LNCaP clone FGC (cell line): ENCODE measurements around the gene HRH1.
A peak's percentile ranks its signal among the peaks of the same experiment; 100 is the strongest.
"Not testable (repeated sequence)": the region's sequence is repeated elsewhere in the genome, so short reads cannot be mapped to it uniquely, and the experiment has no call there.

Experiments used
- DNase-seq: peaks from one replicate; pipeline ENCODE4 v3.0.0-alpha.2; 2011; ENCODE audit warnings: low read depth
- H3K4me3 ChIP-seq: 2 replicates; pipeline ENCODE4 v1.5.1; 2011; ENCODE audit warnings: mild to moderate bottlenecking, low read depth, low read length, control low read depth
- CTCF ChIP-seq: IDR thresholded peaks from 2 replicates; pipeline ENCODE4 v1.5.1; 2012; ENCODE audit warnings: mild to moderate bottlenecking; ENCODE audit not compliant: control insufficient read depth, insufficient read depth; ENCODE audit errors: extremely low read depth

The HRH1 gene

GRCh38 chr3:11203961-11204360 is 49.7 kb downstream of the HRH1 start:
- H3K4me3 ChIP-seq = no peak overlapping the region
- no peak for TF ChIP-seq CTCF
- DNase-seq = no peak

GRCh38 chr3:11204697-11205348 is 50.5 kb downstream of the HRH1 start:
- TF ChIP-seq CTCF = no peak
- H3K4me3 ChIP-seq = no peak overlapping the region
- DNase-seq = no peak

- DNase-seq, H3K4me3 ChIP-seq: not testable (repeated sequence)
- peak; percentile 25 for TF ChIP-seq CTCF
These were observed 51.6 kb downstream of the HRH1 start for GRCh38 chr3:11205881-11206280.

GRCh38 chr3:11206316-11206715 is 52.0 kb downstream of the HRH1 start:
- no peak for DNase-seq
- no peak overlapping the region for H3K4me3 ChIP-seq
- TF ChIP-seq CTCF = no peak

- TF ChIP-seq CTCF = no peak
- DNase-seq = no peak
- no peak overlapping the region for H3K4me3 ChIP-seq
These were observed 52.7 kb downstream of the HRH1 start for GRCh38 chr3:11206953-11207352.

- no peak overlapping the region for H3K4me3 ChIP-seq
- DNase-seq = no peak
- TF ChIP-seq CTCF = 0 out of 2 replicates have a peak, but pooled peaks have one; percentile 7
These were observed 57.4 kb downstream of the HRH1 start for GRCh38 chr3:11211531-11212298.
